Stimulated activated CD4-positive, alpha-beta T cell treated with anti-CD3 and anti-CD28 coated beads, Interleukin-1b, Interleukin-23, amount 100 ng/mL, for 48 hours (primary cell): ENCODE data around the gene AP3M1.
"Not testable (repeated sequence)": the region's sequence is repeated elsewhere in the genome, so short reads cannot be mapped to it uniquely, and the experiment has no call there.

Experiments used
- DNase-seq: peaks from one replicate; pipeline ENCODE4 v3.0.0-alpha.2; 2020

The AP3M1 gene

DNA sequence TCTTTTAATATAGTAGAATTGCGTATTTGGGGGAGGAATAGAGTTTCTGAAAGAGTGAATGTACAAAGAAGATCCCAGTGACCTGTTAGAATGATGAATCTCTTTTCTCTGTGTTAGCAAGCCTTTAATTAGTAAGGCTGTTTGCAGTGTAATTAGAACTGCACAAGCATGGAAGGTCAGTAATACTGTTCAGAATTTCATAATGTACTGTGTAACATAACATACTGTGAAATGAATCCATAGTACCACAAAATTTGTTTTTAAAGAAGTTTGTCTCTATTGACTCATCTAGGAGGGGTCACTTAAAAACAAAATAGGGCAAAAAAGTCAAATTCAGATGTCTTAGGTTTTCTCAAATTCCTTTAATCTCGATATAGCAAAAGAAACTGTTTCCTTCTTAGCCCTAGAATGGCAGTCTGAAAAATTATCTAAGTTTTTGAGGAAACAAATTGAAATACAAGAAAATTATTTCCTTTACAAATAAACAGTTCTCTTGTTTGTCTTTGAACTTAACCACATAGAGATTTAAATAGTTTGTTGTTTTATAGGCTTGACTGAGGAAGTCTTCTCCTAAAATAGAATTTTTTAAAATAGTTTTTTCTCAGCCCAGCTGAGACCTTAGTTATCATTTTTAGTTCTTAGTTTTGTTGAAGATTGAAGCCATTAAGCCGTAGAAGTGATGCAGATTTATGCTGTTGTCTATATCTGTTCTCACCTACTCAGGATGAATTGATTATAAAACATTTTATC is 12.9 kb upstream of the AP3M1 start:
- no peak for DNase-seq

DNA sequence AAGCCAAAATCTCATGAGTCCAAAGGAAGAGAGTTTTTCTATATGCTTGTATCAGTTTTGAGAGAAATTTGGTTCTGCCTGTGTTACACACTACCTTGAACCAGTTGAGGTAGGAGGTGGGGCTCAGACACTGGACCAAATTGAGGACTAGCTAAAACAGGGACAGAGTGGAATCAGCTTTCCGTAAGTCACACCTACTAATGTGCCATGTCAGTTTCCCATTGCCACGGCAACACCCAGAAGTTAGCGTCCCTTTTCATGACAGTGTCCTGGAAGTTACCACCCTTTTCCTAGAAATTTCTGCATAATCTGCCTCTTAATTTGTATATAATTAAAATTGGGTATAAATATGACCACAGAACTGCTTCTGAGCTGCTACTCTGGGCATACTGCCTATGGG is 9.4 kb upstream of the AP3M1 start:
- no peak for DNase-seq

DNA sequence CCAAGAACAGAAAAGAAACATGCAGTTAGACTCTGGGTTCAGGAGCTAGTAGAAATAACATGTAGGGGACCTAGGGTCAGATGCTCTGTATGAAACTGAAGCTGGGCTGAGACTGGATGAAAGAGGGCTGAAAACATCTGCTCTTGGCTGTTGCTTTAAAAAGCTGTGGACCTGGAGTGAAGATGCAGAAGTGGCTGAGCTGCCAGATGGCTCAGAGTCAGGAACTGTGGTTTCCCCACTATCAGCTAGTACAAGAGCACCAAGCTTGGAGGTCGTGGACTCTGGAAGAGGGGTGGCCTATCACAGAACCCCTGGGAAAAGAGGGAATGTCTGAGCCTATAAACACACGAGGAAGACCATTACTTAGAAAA is 6.3 kb upstream of the AP3M1 start:
- no peak for DNase-seq

DNA sequence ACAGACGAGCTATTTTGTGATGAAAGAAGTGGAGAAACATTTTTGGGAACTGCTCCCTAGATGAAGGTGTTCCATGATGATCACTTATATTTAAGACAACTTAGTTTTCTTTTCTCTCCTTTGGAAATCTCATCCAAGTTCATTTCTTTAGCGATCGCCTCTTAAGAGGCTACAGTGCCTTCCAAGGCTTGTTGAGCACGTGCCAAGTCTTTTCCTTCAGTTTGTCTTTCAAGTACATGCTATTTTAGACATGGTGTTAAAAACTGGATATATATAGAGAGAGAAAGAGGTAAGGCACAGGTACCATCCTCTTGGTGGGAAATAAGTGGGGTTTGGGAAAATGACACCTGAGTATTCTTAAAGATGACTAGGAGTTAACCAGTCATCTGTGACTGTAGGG is 3.0 kb upstream of the AP3M1 start:
- DNase-seq, result no peak

DNA sequence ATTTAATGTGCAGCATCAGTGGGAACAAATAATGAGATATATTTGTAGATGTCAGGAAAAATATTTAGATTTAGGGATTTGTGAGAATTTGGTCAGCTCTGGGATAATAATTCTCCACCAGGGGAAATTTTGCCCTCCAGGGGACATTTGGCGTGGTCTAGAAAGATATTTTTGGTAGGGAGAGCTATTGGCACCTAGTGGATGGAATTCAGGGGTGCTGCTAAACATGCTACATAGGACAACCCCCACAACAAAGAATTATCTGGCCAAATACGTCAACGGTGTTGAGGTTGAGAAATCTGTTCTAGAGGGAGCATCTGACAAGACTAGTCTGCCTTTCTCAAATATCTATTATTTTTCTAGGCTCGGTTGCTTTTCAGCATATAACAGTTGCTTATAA is 2.5 kb upstream of the AP3M1 start:
- DNase-seq, result no peak

DNA sequence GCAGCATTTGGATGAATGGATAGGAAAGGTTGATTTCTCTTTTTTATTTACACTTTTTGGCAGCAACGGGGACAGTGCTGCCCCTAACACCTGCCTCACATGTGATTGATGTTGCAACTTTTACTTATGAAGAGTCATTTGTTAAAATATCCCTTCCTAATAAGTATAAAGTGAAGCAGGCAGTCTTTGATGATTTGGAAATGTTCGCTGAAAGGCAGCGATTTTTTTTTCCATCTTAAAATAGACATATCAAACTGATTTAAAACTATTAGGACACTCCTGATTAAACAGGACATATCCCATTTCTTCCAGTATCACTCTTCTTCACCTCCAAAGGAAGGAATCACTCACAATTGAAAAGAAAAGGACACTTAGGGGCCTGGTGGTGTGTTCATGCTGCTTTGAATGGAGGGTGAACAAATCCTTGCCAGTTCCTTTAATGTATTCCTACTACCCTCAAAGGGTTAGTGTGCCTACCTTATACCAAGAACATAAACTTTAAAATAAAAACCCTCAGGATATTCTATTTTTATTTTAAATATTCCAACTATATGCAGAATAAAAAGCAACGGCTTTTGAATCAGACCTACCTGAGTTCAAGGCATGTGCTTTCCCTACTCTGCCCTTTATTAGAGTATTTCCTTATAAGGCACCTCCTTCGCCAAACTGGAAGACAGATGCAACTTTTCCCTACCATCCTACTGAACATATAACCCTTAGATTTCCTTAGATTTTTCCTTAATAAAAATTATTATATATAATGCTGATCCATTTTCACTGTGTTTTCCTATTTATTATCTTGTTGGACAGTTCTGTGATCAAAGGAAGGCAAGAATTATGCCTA is 1.5 kb upstream of the AP3M1 start:
- no peak for DNase-seq

DNA sequence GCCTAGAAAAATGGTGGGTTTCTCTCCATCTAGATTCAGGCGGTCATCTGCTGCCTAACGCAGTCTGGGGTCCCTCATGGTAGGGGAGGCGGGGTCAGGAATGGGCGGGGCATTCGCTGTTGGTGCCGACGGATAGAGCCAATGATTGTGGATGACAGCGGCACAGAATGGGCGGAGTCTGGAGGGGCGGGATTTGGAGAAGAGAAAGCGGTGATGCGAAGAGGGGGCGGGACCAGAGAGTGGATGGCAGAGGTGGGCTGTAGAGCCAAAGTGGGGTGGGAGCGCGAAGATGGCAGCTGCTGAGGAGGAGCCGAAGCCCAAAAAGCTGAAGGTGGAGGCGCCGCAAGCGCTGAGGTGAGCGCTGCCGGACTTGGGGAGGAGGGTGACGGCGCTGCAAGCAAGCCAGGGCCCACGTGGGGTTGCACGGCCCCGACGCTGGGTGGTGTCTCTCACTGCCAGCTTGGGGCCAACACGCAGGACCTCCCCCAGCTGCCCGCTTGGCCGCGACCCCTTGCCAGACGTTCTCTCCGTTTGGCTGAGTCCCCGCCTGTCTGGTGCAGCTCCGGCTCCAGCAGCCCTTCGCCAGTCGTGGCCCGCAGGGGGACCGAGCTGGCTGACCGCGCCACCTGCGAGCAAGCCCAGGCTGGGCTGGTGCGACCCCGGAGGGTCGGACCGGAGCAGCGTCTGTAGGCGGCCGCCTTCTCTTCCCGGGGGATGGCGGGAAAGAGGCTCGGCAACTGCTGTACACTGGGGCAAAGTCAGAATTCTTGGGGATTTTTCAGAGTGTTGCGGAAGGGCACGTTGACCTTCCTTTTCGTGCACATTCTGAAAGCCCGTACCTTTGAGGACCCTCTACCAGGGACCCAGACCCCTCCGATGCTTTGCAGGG is 606 bp upstream of the AP3M1 start, which contains the start of gene ADK:
TSS of gene ADK (plus strand) at position 232 of the 889 bp plus-strand sequence. CDS start at position 290, 58 bp downstream.
- DNase-seq, result peak; percentile 100

DNA sequence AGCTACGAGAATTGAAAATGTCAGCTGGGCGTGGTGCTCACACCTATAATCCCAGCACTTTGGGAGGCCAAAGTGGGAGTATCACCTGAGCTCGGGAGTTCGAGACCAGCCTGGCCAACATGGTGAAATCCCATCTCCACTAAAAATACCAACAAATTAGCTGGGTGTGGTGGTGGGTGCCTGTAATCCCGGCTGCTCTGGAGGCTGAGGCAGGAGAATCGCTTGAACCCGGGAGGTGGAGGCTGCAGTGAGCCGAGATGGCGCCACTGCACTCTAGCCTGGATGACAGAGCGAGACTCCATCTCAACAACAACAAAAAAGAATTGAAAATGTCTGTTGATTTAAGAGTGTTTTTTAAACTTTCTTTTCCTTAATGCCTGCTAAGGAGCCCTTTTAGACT is 3.6 kb downstream of the AP3M1 start:
- not testable (repeated sequence) for DNase-seq

DNA sequence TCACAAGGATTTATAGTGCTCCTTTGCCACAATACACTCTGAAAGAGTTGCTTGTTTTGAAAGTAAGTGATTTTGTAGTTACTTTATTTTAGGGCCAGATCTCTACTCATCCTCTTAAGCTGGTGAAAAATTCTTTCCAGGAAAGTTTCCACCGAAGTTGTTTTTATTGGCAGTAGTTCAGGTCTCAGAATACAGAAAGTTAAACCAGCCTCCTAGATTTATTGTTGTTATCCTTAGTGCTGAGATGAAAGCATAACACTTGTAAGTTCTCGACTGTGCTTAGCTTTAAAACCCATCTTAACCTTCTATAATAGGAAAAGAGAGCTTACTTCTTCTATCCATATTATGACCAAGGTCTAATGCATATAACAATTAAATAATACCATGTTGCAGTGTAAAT is 5.5 kb downstream of the AP3M1 start:
- DNase-seq, result no peak

DNA sequence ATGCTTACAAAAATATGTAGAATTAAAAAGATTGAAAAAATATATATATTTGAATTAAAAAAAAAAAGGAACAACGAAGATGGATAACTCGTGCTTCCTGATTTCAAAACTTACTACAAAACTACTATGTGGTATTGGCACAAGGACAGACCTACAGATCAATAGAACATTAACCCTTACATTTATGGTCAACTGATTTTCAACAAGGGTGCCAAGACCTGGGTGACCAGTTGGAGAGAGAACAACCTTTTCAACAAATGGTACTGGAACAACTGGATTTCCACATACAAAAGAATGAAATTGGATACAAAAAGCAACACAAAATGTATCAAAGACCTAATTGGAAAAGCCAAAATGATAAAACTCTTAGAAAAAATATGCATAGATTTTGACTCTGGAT is 10.1 kb downstream of the AP3M1 start:
- no peak for DNase-seq

DNA sequence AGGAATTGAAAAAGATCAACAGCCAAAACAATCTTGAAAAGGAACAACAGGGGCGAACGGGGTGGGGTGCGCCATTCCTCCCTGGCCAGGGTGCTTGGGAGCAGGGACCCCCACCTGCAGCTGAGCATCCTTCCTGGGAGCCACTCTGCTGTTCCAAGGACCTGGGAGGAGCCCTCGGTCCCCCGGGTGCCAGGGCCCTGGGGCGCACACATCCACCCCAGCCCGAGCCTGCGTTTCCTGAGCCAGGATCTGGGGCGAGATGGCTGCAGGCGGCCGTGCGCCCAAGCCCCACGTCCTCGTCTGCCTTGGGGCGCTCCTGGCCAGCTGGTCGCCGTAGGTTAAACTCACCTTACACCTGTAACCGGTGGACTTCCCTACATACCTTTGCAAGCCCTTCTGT is 10.6 kb downstream of the AP3M1 start:
- no peak for DNase-seq

DNA sequence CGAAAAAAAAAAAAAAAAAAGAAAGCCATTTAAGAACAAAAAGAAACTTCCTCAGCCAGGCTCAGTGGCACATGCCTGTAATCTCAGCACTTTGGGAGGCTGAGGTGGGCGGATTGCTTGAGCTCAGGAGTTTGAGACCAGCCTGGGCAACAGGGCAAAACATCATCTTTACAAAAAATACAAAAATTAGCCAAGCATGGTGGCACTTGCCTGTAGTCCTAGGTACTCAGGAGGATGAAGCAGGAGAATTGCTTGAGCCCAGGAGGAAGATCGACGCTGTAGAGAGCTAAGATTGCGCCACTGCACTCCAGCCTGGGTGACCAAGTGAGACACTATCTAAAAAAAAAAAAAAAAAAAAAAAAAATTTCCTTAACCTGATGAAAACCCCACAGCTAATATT is 12.0 kb downstream of the AP3M1 start:
- not testable (repeated sequence) for DNase-seq

DNA sequence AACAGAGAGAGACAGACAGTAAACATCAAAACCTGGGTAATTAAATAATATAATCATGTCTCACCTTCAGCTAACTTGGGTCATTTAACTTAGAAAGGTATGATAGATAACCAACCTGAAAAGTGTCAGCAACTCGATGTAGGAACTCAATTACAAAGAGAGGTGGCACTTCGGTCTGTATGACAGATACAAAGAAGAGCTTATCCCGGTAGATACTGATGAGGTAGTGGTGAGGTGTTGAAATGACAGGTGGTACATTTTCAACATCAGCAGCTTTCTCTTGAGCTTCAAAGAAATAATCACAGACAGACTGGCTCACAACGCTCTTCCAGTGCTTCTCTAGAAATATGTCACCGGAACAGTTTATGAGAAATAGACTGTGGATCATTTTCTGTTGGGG is 12.6 kb downstream of the AP3M1 start:
- no peak for DNase-seq

DNA sequence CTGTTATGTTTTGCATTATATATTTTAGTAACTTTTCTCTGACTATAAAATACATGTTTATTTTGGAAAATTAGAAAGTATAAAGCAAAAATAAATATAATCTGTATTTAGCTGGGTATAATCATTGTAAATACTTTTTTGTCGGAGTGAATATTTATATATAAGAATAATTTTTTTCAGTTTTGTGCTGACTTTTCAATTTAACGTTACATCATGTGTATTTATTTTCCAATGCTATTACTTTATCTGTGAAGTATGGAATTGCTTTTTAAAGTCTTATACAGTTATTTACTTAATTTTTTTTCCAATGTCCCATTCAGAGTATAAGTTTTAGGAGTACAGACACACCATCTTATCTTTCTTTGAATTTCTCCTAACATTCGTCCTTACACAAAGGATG is 15.2 kb downstream of the AP3M1 start:
- DNase-seq, result no peak

DNA sequence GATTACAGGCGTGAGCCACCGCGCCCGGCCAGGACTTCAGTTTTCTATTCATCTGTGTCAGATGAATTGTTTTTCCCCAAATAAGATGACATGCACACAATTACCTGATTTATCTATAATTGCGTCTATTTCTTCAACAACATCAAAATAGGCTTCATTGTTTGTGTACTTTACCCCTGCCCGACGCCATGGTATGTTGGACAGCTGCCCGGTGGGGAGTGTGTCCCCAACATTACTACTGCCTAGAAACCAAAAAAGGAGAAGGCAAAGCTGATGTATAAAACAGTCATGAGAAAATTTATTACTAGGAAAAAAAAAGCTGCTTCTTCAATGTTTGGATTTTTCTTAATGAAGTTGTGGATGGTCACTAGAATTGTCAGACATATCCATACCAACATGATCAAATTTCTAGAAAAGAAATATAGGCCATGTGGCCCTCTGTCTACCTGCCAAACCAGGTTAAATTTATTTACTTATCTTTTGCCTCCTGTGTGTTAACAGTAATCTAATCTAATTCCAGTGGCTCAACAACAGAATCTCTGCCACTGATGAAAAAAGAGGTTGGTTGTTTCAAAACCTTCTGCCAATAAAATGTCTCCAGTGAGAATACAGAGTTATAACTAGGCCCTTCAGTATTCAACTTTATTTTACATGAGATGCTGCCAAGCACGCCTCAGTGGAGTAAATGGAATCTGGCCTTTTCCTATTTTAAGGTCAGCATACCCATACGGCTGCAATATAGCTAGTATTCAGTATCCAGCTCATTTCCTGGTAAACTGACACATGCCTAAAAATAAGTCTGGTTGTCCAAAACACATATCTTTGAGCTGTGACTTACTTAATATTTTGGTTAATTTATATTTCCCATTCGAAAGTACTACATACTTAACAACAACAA is 16.5 kb downstream of the AP3M1 start:
- DNase-seq, result no peak

DNA sequence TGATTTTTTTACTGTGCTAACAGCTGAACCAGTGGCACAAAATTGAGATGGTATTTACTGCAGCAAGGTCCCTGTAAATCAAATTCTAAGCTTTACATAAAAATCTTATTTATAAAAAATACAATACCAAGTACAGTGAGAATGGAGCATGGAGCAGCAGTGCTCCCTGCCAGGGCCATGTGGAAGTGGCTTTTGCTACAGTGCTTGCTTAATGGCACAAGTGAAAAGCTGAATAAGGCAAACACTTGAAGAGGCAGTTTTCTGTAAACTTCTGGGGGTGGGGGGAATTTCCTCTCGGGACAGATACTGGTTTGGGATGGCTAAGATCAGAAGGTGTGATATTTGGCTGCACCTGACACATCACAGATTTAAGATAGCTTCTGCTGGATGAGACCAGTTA is 27.5 kb downstream of the AP3M1 start:
- DNase-seq, result no peak

DNA sequence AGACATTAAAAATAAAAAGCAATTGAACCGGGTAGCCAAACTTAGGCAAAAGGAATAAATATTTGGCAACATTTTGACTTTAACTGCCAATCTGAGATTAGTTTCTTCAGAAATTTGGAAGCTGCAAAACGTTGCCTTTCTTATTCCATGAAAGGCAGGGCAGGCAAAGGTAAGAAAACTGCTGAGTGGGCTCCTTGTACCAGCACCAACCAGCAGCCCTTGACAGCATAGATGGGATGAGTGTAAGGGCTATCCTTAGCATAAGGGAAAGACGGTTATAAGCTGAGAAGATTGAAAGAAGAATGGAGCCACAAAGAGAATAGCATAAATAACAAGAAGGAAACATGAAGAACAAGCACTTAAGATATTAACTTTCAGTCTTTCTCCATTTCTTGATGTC is 28.6 kb downstream of the AP3M1 start:
- no peak for DNase-seq

DNA sequence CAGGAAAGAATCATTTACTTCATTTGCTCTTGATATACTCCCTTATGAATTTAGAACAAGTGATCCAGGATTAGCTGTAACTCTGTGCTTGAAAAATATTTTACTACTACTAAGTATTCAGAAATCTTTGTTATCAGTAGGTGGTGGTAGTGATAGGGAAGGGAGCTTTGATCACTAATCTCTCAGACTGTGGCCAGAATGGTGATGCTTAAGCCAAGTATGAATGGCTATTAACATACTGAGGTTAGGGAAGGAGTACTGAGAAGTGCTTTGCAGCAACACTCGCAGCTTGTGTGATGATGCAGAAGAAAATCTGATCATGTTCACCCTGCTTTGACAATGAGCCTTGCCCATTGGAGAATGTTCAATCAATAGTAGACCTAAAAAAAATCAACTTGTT is 29.3 kb downstream of the AP3M1 start:
- no peak for DNase-seq

DNA sequence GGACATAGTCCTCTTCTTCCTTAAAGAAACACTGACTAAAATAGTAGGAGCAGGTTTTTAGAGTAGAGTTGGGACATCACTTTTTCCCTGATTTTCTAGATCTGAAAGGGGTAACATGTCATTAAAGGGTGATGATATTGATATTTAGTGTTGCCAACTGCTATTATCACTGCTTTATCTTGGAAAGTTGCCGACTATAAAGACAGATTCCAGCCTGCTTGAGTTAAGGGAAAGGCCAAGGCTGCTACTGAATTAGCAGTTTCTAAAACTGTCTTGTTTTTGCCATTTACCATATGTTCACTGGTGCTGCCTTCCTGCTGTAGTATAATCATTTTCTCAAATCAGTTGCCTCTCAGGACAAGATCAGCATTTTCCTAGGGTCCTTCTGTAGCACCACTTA is 29.7 kb downstream of the AP3M1 start:
- no peak for DNase-seq

DNA sequence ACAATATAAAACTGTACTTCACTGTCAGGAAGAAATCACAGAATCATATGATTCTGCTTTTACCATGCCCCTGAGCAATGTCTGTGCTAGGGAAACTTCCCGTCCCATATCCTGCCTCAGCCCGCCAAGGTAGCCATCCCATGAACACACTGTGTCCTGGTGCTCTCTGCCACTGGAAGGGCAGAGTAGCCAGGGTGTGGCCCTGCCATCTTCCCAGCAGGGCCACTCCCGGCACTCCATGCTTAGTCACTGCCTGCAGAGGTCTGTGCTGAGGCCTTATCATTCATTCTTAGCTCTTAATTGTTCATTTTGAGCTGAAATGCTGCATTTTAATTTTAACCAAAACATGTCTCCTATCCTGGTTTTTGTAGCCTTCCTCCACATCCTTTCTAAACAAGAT is 31.8 kb downstream of the AP3M1 start:
- no peak for DNase-seq

DNA sequence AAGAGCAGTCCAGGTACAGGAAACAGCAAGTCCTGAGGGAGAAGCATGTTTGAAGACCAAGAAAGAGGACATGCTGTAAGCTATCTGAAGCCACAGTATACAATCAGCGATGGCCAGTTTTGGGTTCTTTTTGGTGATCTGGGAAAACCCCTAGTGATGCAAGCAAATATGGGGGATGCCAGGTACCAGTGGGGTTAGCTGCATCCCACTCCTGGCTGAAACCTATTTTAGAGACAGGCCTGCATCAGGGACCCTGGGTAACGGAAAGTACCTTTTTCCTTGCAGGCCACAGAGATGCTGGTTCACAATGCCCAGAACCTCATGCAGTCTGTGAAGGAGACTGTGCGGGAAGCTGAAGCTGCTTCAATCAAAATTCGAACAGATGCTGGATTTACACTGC is 32.9 kb downstream of the AP3M1 start:
- no peak for DNase-seq

DNA sequence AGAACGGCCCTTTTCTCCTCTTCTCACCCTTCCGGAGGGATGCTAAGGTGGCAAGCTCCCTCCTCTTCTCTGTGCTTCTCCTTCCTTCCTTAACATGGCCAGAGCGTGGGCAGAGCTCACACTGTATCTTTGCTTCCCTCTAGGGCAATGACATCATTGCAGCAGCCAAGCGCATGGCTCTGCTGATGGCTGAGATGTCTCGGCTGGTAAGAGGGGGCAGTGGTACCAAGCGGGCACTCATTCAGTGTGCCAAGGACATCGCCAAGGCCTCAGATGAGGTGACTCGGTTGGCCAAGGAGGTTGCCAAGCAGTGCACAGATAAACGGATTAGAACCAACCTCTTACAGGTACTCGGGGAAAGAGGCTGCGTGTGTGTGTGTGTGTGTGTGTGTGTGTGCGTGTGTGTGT is 36.6 kb downstream of the AP3M1 start:
- no peak for DNase-seq
